H9 (cell line): Measurements from ENCODE around the gene STRIP1. TPM values are rescaled to one million over a fixed set of nuclear protein-coding genes. Genes with fewer than 3 reads are reported as not detected.

Experiments
- DNase-seq: peaks from one replicate; pipeline ENCODE4 v3.0.0-alpha.2; 2017
- H2AFZ ChIP-seq: one replicate; pipeline ENCODE4 v1.6.1; 2013; ENCODE audit warnings: mild to moderate bottlenecking, low read length, control low read depth, moderate library complexity
- H2AK5ac ChIP-seq: 2 replicates; pipeline ENCODE4 v1.6.1; 2013; ENCODE audit warnings: low read length, control low read depth, mixed read lengths; ENCODE audit not compliant: insufficient read length
- H2BK120ac ChIP-seq: one replicate; pipeline ENCODE4 v1.6.1; 2013; ENCODE audit warnings: low read depth, mild to moderate bottlenecking, low read length, control low read depth, inconsistent platforms; ENCODE audit not compliant: poor library complexity, severe bottlenecking
- H2BK12ac ChIP-seq: 2 replicates; pipeline ENCODE4 v1.6.1; 2013; ENCODE audit warnings: low read length, control low read depth, mixed read lengths, low read depth; ENCODE audit not compliant: insufficient read length
- H2BK15ac ChIP-seq: 2 replicates; pipeline ENCODE4 v1.6.1; 2013; ENCODE audit warnings: low read depth, low read length, control low read depth
- H2BK20ac ChIP-seq: one replicate; pipeline ENCODE4 v1.6.1; 2013; ENCODE audit warnings: low read depth, mild to moderate bottlenecking, low read length, control low read depth, inconsistent platforms; ENCODE audit not compliant: poor library complexity, severe bottlenecking
- H2BK5ac ChIP-seq: 2 replicates; pipeline ENCODE4 v1.6.1; 2013; ENCODE audit warnings: low read length, control low read depth, mixed read lengths; ENCODE audit not compliant: insufficient read length
- H3K14ac ChIP-seq: 2 replicates; pipeline ENCODE4 v1.6.1; 2013; ENCODE audit warnings: low read length, control low read depth; ENCODE audit not compliant: insufficient read depth
- H3K18ac ChIP-seq: 2 replicates; pipeline ENCODE4 v1.6.1; 2013; ENCODE audit warnings: low read depth, mild to moderate bottlenecking, mixed read lengths, low read length, control low read depth; ENCODE audit not compliant: insufficient read length
- H3K23ac ChIP-seq: 2 replicates; pipeline ENCODE4 v1.6.1; 2013; ENCODE audit warnings: low read length, control low read depth, mixed read lengths, low read depth; ENCODE audit not compliant: insufficient read length
- H3K23me2 ChIP-seq: 2 replicates; pipeline ENCODE4 v1.6.1; 2013; ENCODE audit warnings: low read depth, mild to moderate bottlenecking, mixed read lengths, low read length, control low read depth; ENCODE audit not compliant: insufficient read length, poor library complexity, severe bottlenecking
- H3K27ac ChIP-seq: 2 replicates; pipeline ENCODE4 v1.5.1; 2013; ENCODE audit warnings: low read length, control low read depth, mixed read lengths, low read depth; ENCODE audit not compliant: insufficient read length
- H3K27me3 ChIP-seq: 2 replicates; pipeline ENCODE4 v1.6.1; 2013; ENCODE audit warnings: low read length, control low read depth, inconsistent platforms; ENCODE audit not compliant: insufficient read depth
- H3K4ac ChIP-seq: 2 replicates; pipeline ENCODE4 v1.6.1; 2013; ENCODE audit warnings: low read depth, mild to moderate bottlenecking, control low read depth, inconsistent platforms, low read length, moderate library complexity
- H3K4me1 ChIP-seq: 2 replicates; pipeline ENCODE4 v1.6.1; 2013; ENCODE audit warnings: low read length, control low read depth, inconsistent platforms; ENCODE audit not compliant: insufficient read depth
- H3K4me2 ChIP-seq: 2 replicates; pipeline ENCODE4 v1.6.1; 2013; ENCODE audit warnings: low read length, control low read depth, mixed read lengths; ENCODE audit not compliant: insufficient read length, insufficient read depth
- H3K56ac ChIP-seq: 2 replicates; pipeline ENCODE4 v1.6.1; 2013; ENCODE audit warnings: low read depth, mild to moderate bottlenecking, mixed read lengths, low read length, control low read depth; ENCODE audit not compliant: insufficient read length
- H3K79me1 ChIP-seq: 2 replicates; pipeline ENCODE4 v1.6.1; 2013; ENCODE audit warnings: low read depth, mild to moderate bottlenecking, moderate library complexity, low read length, control low read depth, inconsistent platforms; ENCODE audit not compliant: insufficient read depth, poor library complexity, severe bottlenecking
- H3K79me2 ChIP-seq: 2 replicates; pipeline ENCODE4 v1.6.1; 2013; ENCODE audit warnings: low read length, control low read depth, inconsistent platforms; ENCODE audit not compliant: insufficient read depth
- H3K9ac ChIP-seq: 2 replicates; pipeline ENCODE4 v1.6.1; 2013; ENCODE audit warnings: low read length, control low read depth, mixed read lengths; ENCODE audit not compliant: insufficient read length; ENCODE audit errors: extremely low read depth
- H3K9me3 ChIP-seq: one replicate; pipeline ENCODE4 v1.6.1; 2013; ENCODE audit warnings: low read depth, low read length, inconsistent platforms; ENCODE audit not compliant: control insufficient read depth
- H3T11ph ChIP-seq: one replicate; pipeline ENCODE4 v1.6.1; 2013; ENCODE audit warnings: mild to moderate bottlenecking, low read length, control low read depth, inconsistent platforms
- H4K20me1 ChIP-seq: one replicate; pipeline ENCODE4 v1.6.1; 2013; ENCODE audit not compliant: control insufficient read depth, insufficient read length, insufficient read depth
- H4K5ac ChIP-seq: 2 replicates; pipeline ENCODE4 v1.6.1; 2013; ENCODE audit warnings: low read depth, mild to moderate bottlenecking, mixed read lengths, low read length, control low read depth; ENCODE audit not compliant: insufficient read length
- H4K8ac ChIP-seq: replicated peaks from 2 replicates; pipeline ENCODE4 v1.6.1; 2013; ENCODE audit warnings: low read length, control low read depth, mixed read lengths, low read depth; ENCODE audit not compliant: insufficient read length
- H4K91ac ChIP-seq: 2 replicates; pipeline ENCODE4 v1.6.1; 2013; ENCODE audit warnings: low read depth, mild to moderate bottlenecking, moderate library complexity, mixed read lengths, low read length, control low read depth; ENCODE audit not compliant: insufficient read length
- H3K27ac Mint-ChIP-seq, 3 experiments: 2 replicates in 2 of 3; 3 replicates in 1 of 3; pipeline ENCODE4 v1.8.0; 2020 to 2021; ENCODE audit warnings: mixed read lengths in 3 of 3, mild to moderate bottlenecking in 1 of 3, moderate library complexity in 1 of 3
- H3K27me3 Mint-ChIP-seq: 2 replicates; pipeline ENCODE4 v1.8.0; 2021; ENCODE audit warnings: low read depth, mild to moderate bottlenecking, moderate library complexity, mixed read lengths
- H3K36me3 Mint-ChIP-seq, 3 experiments: 2 replicates in 2 of 3; 3 replicates in 1 of 3; pipeline ENCODE4 v1.8.0; 2020 to 2021; ENCODE audit warnings: low read depth in 3 of 3, mixed read lengths in 3 of 3; ENCODE audit not compliant: insufficient read depth in 1 of 3
- H3K4me1 Mint-ChIP-seq, 2 experiments: 2 replicates each; pipeline ENCODE4 v1.8.0; 2020; ENCODE audit warnings: mixed read lengths in 2 of 2
- H3K4me3 Mint-ChIP-seq, 2 experiments: 2 replicates in 1 of 2; 3 replicates in 1 of 2; pipeline ENCODE4 v1.8.0; 2020 to 2021; ENCODE audit warnings: mild to moderate bottlenecking in 2 of 2, mixed read lengths in 2 of 2, moderate library complexity in 1 of 2
- H3K9me3 Mint-ChIP-seq, 2 experiments: 2 replicates in 1 of 2; 3 replicates in 1 of 2; pipeline ENCODE4 v1.8.0; 2020; ENCODE audit warnings: mild to moderate bottlenecking in 2 of 2, mixed read lengths in 2 of 2, moderate library complexity in 1 of 2
- WGBS: extraction: QIAGEN DNeasy Blood & Tissue Kit; methylation state at CpG from one replicate; pipeline ENCODE4 v1.1.7; 2013; ENCODE audit warnings: missing lambda C conversion rate, low lambda C conversion rate, mixed read lengths; ENCODE audit not compliant: insufficient read length; ENCODE audit errors: extremely low coverage; 5-methylcytosine and 5-hydroxymethylcytosine counted together
- total RNA-seq: library from RNA; stranded (reverse); gene quantifications from 2 replicates; pipeline ENCODE4 v1.2.1, GENCODE V29; 2021
- TF ChIP-seq, protein P1 (sequence below): fragments of 200-600 bp; sonication (generic); conservative IDR thresholded peaks from 3 replicates; pipeline ENCODE4 v1.8.0; 2021; ENCODE audit warnings: antibody characterized with exemption, mild to moderate bottlenecking

Gene STRIP1
- total RNA-seq, 1 experiment from 2014 or later, result 43.6 TPM

DNA sequence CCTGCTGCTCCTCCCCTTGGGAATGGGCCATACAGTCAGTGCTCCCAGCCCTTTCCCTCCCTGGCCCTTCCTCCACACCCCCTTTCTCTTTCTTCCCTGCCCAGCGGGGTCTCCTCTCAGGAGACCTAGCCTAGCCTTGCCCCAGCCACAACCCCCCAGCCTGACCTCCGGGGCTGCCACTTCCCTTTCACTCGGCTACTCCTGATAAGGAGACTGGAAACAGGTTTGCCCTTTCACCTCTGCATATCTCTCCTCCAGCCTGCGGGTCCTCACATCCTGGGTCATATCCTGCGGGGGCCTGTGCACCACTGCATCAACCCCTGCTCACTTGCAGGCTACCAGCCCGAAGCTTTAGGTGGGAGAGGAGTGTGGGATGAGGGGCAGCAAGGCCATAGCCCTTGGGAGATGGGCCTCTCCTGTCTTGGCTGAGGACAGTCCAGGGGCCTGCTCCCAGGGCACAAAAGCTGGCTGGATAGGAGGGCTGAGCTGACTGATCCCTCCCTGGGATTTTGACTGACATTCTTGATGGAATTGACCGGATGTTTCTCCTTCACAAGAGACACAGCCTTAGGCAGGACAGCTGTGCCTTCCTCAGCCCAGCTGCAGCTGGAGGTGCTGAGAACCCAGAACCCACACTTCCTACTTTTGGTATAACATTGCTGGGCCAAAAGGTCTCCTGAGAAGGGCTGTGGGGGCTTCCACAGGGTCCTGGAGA is 55.3 kb downstream of the STRIP1 start:
- Histone ChIP-seq H3K18ac (no peak overlapping the region), H3K4ac (no peak overlapping the region), H2BK120ac (no peak overlapping the region), H3K79me2 (no peaks in the 10 kb centered on the region), H3K4me1 (no peaks in the 10 kb centered on the region), H2BK20ac (no peak overlapping the region), H3K4me2 (no peak overlapping the region), H3K9me3 (no peaks in the 10 kb centered on the region), H4K5ac (no peak overlapping the region), H2BK5ac (no peak overlapping the region), H2BK15ac (no peak overlapping the region), H3K56ac (no peak overlapping the region), H4K8ac (no peak overlapping the region), H2AFZ (no peak overlapping the region), H4K91ac (no peak overlapping the region), H4K20me1 (no peaks in the 10 kb centered on the region), H3K27me3 (peaks cover 24% of the 10 kb centered on the region), H3K79me1 (no peaks in the 10 kb centered on the region), H3K27ac (no peak overlapping the region), H2BK12ac (no peak overlapping the region), H3K23ac (no peak overlapping the region), H3K14ac (no peak overlapping the region; the same call in 1 of the 2 replicates), H2AK5ac (no peak overlapping the region), H3K9ac (no peak overlapping the region), H3T11ph (no peak overlapping the region), H3K23me2 (no peaks in the 10 kb centered on the region)
- no peak overlapping the region for H3K4me3 Mint-ChIP-seq
- TF ChIP-seq, protein P1, sequence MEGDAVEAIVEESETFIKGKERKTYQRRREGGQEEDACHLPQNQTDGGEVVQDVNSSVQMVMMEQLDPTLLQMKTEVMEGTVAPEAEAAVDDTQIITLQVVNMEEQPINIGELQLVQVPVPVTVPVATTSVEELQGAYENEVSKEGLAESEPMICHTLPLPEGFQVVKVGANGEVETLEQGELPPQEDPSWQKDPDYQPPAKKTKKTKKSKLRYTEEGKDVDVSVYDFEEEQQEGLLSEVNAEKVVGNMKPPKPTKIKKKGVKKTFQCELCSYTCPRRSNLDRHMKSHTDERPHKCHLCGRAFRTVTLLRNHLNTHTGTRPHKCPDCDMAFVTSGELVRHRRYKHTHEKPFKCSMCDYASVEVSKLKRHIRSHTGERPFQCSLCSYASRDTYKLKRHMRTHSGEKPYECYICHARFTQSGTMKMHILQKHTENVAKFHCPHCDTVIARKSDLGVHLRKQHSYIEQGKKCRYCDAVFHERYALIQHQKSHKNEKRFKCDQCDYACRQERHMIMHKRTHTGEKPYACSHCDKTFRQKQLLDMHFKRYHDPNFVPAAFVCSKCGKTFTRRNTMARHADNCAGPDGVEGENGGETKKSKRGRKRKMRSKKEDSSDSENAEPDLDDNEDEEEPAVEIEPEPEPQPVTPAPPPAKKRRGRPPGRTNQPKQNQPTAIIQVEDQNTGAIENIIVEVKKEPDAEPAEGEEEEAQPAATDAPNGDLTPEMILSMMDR, result no peak
- no peaks in the 10 kb centered on the region; a peak in 1 of 7 replicates for H3K36me3 Mint-ChIP-seq
- no peak for DNase-seq
- H3K4me1 Mint-ChIP-seq, result peaks cover 11 to 24% of the 10 kb centered on the region in 2 experiments
- peaks cover 0 to 2% of the 10 kb centered on the region in 2 experiments; a peak in 2 of 5 replicates for H3K9me3 Mint-ChIP-seq
- no CpG with 5 or more reads among the region's 7 CpGs for WGBS
- H3K27ac Mint-ChIP-seq, result no peak overlapping the region
- H3K27me3 Mint-ChIP-seq, result peaks cover 59% of the 10 kb centered on the region
